Ascending aorta (tissue), 2 donors: ENCODE measurements around the gene GRIN2C. TPM values are rescaled to one million over a fixed set of nuclear protein-coding genes. Genes with fewer than 3 reads are reported as not detected.

Experiments
- DNase-seq, 2 donors: peaks; one replicate each; pipeline ENCODE4 v3.0.0-alpha.2; 2019; ENCODE audit warnings: low spot score in 2 of 2
- H3K27ac ChIP-seq, 2 donors: fragments of 200-600 bp; sonication (generic); one replicate each; pipeline ENCODE4 v1.5.1; 2016 to 2017; ENCODE audit warnings: mild to moderate bottlenecking in 1 of 2
- H3K27me3 ChIP-seq: fragments of 200-600 bp; sonication (generic); one replicate; pipeline ENCODE4 v1.5.1; 2017
- H3K36me3 ChIP-seq, 2 donors: fragments of 200-600 bp; sonication (generic); one replicate each; pipeline ENCODE4 v1.5.1; 2016
- H3K4me1 ChIP-seq, 2 donors: fragments of 200-600 bp; sonication (generic); one replicate each; pipeline ENCODE4 v1.5.1; 2016 to 2017; ENCODE audit warnings: mild to moderate bottlenecking in 1 of 2
- H3K4me3 ChIP-seq, 2 donors: fragments of 200-600 bp; sonication (generic); one replicate each; pipeline ENCODE4 v1.5.1; 2016 to 2017; ENCODE audit warnings: mild to moderate bottlenecking in 1 of 2
- H3K9me3 ChIP-seq, 2 donors: fragments of 200-600 bp; sonication (generic); one replicate each; pipeline ENCODE4 v1.5.1; 2016
- intact Hi-C: fragments of 100-400 bp; cut with DNase I; formaldehyde crosslinking; loops from one replicate; pipeline ENCODE4 v1.15.1; 2023
- total RNA-seq: library from RNA; depleted of rRNA; stranded (reverse); fragments of >200 nt; gene quantifications from one replicate; pipeline ENCODE4 v1.1.0, GENCODE V29; 2016
- TF ChIP-seq, protein P1 (sequence below), 3 experiments: fragments of 200-600 bp in 2 of 3; fragments of 450-650 bp in 1 of 3; sonication (generic) in 2 of 3; IDR thresholded peaks; one replicate each; pipeline ENCODE4 v1.5.1; 2016 to 2019; ENCODE audit warnings: antibody characterized with exemption in 3 of 3, mild to moderate bottlenecking in 1 of 3, moderate library complexity in 1 of 3

GRIN2C gene
- total RNA-seq, 1 donor from 2014 or later, result not detected

DNA sequence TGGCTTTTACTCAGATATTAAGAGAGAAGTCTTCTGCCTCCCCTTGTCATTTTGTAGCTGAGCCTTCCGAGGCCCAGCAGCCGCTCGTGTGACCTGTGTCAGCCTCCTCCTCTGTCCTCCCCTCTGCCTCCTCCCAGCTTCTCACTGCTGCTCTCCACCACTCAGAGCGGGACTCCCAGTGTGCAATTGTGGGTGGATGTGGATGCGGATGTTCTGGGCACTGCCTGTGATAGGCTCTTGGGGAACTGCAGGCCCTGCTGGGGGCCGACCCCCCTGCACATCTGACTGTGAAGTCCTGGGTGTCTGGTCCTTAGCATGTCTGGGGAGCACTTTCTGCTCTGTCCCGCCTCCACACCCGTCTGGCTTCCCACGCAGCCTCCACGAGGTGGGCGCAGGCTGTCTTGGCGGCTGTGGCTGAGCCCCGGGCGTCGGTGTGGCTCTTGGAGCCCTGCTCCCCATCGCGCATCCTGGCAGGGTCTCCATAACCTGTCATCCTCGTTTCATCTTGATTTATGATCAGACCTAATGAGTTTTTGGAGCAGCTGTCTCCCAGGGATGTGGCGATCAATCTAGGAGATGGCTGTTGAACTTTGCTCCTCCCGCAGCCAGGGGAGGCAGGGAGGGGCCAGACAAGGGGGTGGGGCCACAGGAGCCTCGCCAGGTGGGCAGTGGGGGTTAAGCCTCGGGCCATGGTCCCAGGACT, 28.1 kb downstream of the GRIN2C start:
- no peaks in the 10 kb centered on the region for H3K27me3 ChIP-seq
- H3K4me1 ChIP-seq, result no peaks in the 10 kb centered on the region
- no peaks in the 10 kb centered on the region for H3K9me3 ChIP-seq
- no peak overlapping the region for H3K4me3 ChIP-seq
- TF ChIP-seq, protein P1, sequence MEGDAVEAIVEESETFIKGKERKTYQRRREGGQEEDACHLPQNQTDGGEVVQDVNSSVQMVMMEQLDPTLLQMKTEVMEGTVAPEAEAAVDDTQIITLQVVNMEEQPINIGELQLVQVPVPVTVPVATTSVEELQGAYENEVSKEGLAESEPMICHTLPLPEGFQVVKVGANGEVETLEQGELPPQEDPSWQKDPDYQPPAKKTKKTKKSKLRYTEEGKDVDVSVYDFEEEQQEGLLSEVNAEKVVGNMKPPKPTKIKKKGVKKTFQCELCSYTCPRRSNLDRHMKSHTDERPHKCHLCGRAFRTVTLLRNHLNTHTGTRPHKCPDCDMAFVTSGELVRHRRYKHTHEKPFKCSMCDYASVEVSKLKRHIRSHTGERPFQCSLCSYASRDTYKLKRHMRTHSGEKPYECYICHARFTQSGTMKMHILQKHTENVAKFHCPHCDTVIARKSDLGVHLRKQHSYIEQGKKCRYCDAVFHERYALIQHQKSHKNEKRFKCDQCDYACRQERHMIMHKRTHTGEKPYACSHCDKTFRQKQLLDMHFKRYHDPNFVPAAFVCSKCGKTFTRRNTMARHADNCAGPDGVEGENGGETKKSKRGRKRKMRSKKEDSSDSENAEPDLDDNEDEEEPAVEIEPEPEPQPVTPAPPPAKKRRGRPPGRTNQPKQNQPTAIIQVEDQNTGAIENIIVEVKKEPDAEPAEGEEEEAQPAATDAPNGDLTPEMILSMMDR (IDR thresholded peaks at IDR 0.05), result no peak
- intact Hi-C loops, result no loop called here
- H3K27ac ChIP-seq, result no peak overlapping the region
- no peak for DNase-seq
- H3K36me3 ChIP-seq, result peaks cover 0 to 8% of the 10 kb centered on the region in 2 donors

DNA sequence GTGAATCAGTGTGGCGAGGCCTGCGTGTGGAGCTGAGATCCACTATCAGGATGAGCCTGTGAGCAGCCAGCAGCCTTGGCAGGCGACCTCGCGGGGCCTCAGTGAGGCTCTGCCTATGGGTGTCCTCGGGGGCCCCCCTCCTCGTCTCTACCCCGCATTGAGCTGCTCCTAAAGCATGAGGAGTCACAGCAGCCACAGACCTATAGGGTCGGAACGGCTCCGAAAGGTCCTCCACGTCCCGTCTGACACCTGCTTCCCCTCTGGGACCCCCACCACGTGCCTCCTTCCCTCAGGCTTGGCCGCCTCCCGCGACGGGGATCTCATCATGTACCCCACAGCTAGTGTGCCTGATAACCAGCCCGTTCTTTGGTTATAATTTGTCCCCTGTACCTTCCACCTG, 28.8 kb downstream of the GRIN2C start:
- intact Hi-C loops, result no loop called here
- Histone ChIP-seq H3K4me3 (no peak overlapping the region), H3K4me1 (no peaks in the 10 kb centered on the region), H3K27me3 (no peaks in the 10 kb centered on the region), H3K27ac (no peak overlapping the region), H3K9me3 (no peaks in the 10 kb centered on the region), H3K36me3 (peaks cover 0 to 2% of the 10 kb centered on the region in 2 donors)
- DNase-seq, result no peak
- TF ChIP-seq, protein P1 (IDR thresholded peaks at IDR 0.05), result no peak

DNA sequence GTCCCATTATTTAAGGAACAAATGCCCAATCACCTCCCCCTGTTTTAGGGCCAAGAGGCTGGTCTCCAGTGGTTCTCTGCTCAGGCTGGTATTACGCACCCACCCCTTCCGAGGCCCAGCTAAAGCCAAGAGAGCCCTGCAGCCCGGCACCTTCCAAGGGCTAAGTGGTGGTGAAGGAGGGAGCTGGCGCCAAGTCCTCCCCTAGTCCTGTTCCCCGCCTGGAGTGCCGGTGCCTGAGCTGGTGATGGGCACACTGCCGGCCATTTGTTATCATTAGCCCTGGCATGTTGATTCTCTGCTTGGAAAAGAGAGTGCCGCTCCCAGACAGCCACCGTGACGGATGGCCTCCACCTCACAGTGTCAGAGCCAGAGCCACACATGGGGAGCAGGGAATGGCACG, 31.9 kb downstream of the GRIN2C start:
- no peaks in the 10 kb centered on the region for H3K36me3 ChIP-seq
- no peaks in the 10 kb centered on the region for H3K4me1 ChIP-seq
- no peak for DNase-seq
- TF ChIP-seq, protein P1 (IDR thresholded peaks at IDR 0.05), result no peak
- no peak overlapping the region for H3K4me3 ChIP-seq
- no peaks in the 10 kb centered on the region for H3K27me3 ChIP-seq
- H3K9me3 ChIP-seq, result no peaks in the 10 kb centered on the region
- H3K27ac ChIP-seq, result no peak overlapping the region
- intact Hi-C loops, result no loop called here

GRCh38 chr17:74825952-74826719, 33.5 kb downstream of the GRIN2C start:
- DNase-seq, result no peak
- Histone ChIP-seq H3K36me3 (peaks cover 0 to 4% of the 10 kb centered on the region in 2 donors), H3K27ac (no peak overlapping the region), H3K4me1 (no peaks in the 10 kb centered on the region), H3K9me3 (no peaks in the 10 kb centered on the region), H3K4me3 (no peak overlapping the region), H3K27me3 (no peaks in the 10 kb centered on the region)
- intact Hi-C loops, result no loop called here
- TF ChIP-seq, protein P1 (IDR thresholded peaks at IDR 0.05), result no peak

GRCh38 chr17:74824961-74825627, 34.6 kb downstream of the GRIN2C start:
- TF ChIP-seq, protein P1 (IDR thresholded peaks at IDR 0.05), result no peak
- no peaks in the 10 kb centered on the region for H3K27me3 ChIP-seq
- H3K9me3 ChIP-seq, result no peaks in the 10 kb centered on the region
- no peak for DNase-seq
- no peak overlapping the region for H3K4me3 ChIP-seq
- intact Hi-C loops, result no loop called here
- peaks cover 8 to 14% of the 10 kb centered on the region in 2 donors for H3K36me3 ChIP-seq
- no peak overlapping the region for H3K27ac ChIP-seq
- H3K4me1 ChIP-seq, result no peaks in the 10 kb centered on the region
